Common myeloid progenitor, CD34-positive (primary cell): ENCODE data around the gene S100A4.
A peak's percentile ranks its signal among the peaks of the same experiment; 100 is the strongest.

Experiments used
- CTCF ChIA-PET: fragments of 350-600 bp; sonication (Branson Sonifier 250); formaldehyde crosslinking; loops from one replicate; lab custom pipeline; 2021; ENCODE audit warnings: antibody characterized with exemption; lab: Charles Lee
- POLR2A ChIA-PET: fragments of 350-600 bp; sonication (Branson Sonifier 250); formaldehyde crosslinking; loops from one replicate; lab custom pipeline; 2021; ENCODE audit warnings: antibody characterized with exemption; lab: Charles Lee
- DNase-seq, 3 donors: peaks; one replicate each; pipeline versions ENCODE4 v3.0.0 to v3.0.0-alpha.2; 2013
- H3K27ac ChIP-seq, 2 experiments: 1 replicate in 1 of 2; 2 replicates in 1 of 2; pipeline ENCODE4 v1.7.0; 2013; ENCODE audit warnings: inconsistent platforms in 2 of 2, low read length in 2 of 2, mild to moderate bottlenecking in 2 of 2, low read depth in 1 of 2, moderate library complexity in 1 of 2; ENCODE audit not compliant: severe bottlenecking in 2 of 2, insufficient read depth in 1 of 2, poor library complexity in 1 of 2
- H3K27me3 ChIP-seq, 5 experiments: replicated peaks in 2 of 5; 1 replicate in 3 of 5; 2 replicates in 2 of 5; pipeline versions ENCODE4 v1.6.1 to v1.7.0; 2013; ENCODE audit warnings: low read length in 4 of 5, mild to moderate bottlenecking in 2 of 5, moderate library complexity in 2 of 5, inconsistent platforms in 1 of 5; ENCODE audit not compliant: insufficient read depth in 5 of 5, control insufficient read depth in 4 of 5
- H3K36me3 ChIP-seq, 4 experiments: 1 replicate in 2 of 4; 2 replicates in 2 of 4; pipeline versions ENCODE4 v1.6.1 to v1.7.0; 2013; ENCODE audit warnings: low read length in 3 of 4, control low read depth in 1 of 4, mild to moderate bottlenecking in 1 of 4; ENCODE audit not compliant: control insufficient read depth in 4 of 4, insufficient read depth in 4 of 4
- H3K4me1 ChIP-seq, 4 experiments: 1 replicate in 3 of 4; 2 replicates in 1 of 4; pipeline versions ENCODE4 v1.6.1 to v1.7.1; 2013; ENCODE audit warnings: low read length in 3 of 4, mild to moderate bottlenecking in 3 of 4, control low read depth in 1 of 4, inconsistent platforms in 1 of 4, moderate library complexity in 1 of 4; ENCODE audit not compliant: control insufficient read depth in 4 of 4, insufficient read depth in 4 of 4; ENCODE audit errors: control extremely low read depth in 1 of 4
- H3K4me3 ChIP-seq, 7 experiments: 1 replicate in 4 of 7; 2 replicates in 3 of 7; pipeline versions ENCODE4 v1.5.1 to v1.7.0; 2013; ENCODE audit warnings: mild to moderate bottlenecking in 7 of 7, low read length in 6 of 7, moderate library complexity in 6 of 7, inconsistent platforms in 2 of 7, low read depth in 2 of 7, control low read depth in 1 of 7; ENCODE audit not compliant: insufficient read depth in 4 of 7, control insufficient read depth in 1 of 7; ENCODE audit errors: extremely low read depth in 1 of 7
- H3K9me3 ChIP-seq, 5 experiments: 1 replicate in 4 of 5; 2 replicates in 1 of 5; pipeline versions ENCODE4 v1.6.1 to v1.7.1; 2013; ENCODE audit warnings: low read length in 4 of 5, mild to moderate bottlenecking in 2 of 5, inconsistent platforms in 1 of 5, low read depth in 1 of 5, moderate library complexity in 1 of 5; ENCODE audit not compliant: control insufficient read depth in 4 of 5, insufficient read depth in 2 of 5; ENCODE audit errors: control extremely low read depth in 1 of 5
- WGBS: methylation state at CpG from one replicate; pipeline ENCODE4 v1.1.5; 2013; ENCODE audit not compliant: insufficient coverage; 5-methylcytosine and 5-hydroxymethylcytosine counted together

Gene S100A4

GRCh38 chr1:153533689-153534201, 11.9 kb downstream of the S100A4 start:
- peak overlapping the region in 1 of 7 experiments; percentile 30 for H3K4me3 ChIP-seq
- peaks cover 0 to 5% (median 2%) of the 10 kb centered on the region in 4 experiments for H3K36me3 ChIP-seq
- no peaks in the 10 kb centered on the region for H3K9me3 ChIP-seq
- no peaks in the 10 kb centered on the region for H3K27me3 ChIP-seq
- no peak overlapping the region for H3K27ac ChIP-seq
- WGBS, result 88% methylated on average over 12 of the region's 13 CpGs
- POLR2A ChIA-PET, result interaction anchor here (1.0 kb wide), 2 partner anchors 12 to 35 kb away, joined by 4 read pairs; partner anchors contain the start of gene S100A4
- CTCF ChIA-PET, result interaction anchor here (0.7 to 7.1 kb wide), 22 partner anchors 9 to 233 kb away, joined by 3 to 169 read pairs (median 5); partner anchors contain the start of genes CHTOP, S100A1, S100A13 and S100A14
- DNase-seq, result peak in 1 of 3 donors; percentile 26
- H3K4me1 ChIP-seq, result peaks cover 8 to 53% (median 43%) of the 10 kb centered on the region in 4 experiments

- Histone ChIP-seq H3K36me3 (peaks cover 0 to 5% (median 2%) of the 10 kb centered on the region in 4 experiments), H3K4me3 (peak overlapping the region in 2 of 7 experiments; percentile 30 to 46), H3K9me3 (no peaks in the 10 kb centered on the region), H3K27ac (no peak overlapping the region), H3K27me3 (no peaks in the 10 kb centered on the region), H3K4me1 (peaks cover 8 to 53% (median 43%) of the 10 kb centered on the region in 4 experiments)
- peak; percentile 79 to 84 (median 82) for DNase-seq
- CTCF ChIA-PET, result interaction anchor here (0.7 to 7.1 kb wide), 31 partner anchors 8 to 238 kb away, joined by 3 to 169 read pairs (median 5); partner anchors contain the start of genes CHTOP, S100A1, S100A13 and S100A14
- POLR2A ChIA-PET, result interaction anchor here (1.0 kb wide), 2 partner anchors 12 to 36 kb away, joined by 4 read pairs; partner anchors contain the start of gene S100A4
- 45% methylated on average over 23 of the region's 34 CpGs for WGBS
Observed at GRCh38 chr1:153532769-153533599, 12.6 kb downstream of the S100A4 start.

- peaks cover 8 to 53% (median 43%) of the 10 kb centered on the region in 4 experiments for H3K4me1 ChIP-seq
- H3K27me3 ChIP-seq, result no peaks in the 10 kb centered on the region
- H3K4me3 ChIP-seq, result no peak overlapping the region
- WGBS, result 94% methylated on average over 2 of the region's 2 CpGs
- peak overlapping the region in 1 of 2 experiments; percentile 4 for H3K27ac ChIP-seq
- H3K36me3 ChIP-seq, result peaks cover 0 to 5% (median 2%) of the 10 kb centered on the region in 4 experiments
- POLR2A ChIA-PET, result no interaction called here
- CTCF ChIA-PET, result interaction anchor here (0.7 to 7.1 kb wide), 21 partner anchors 9 to 239 kb away, joined by 3 to 169 read pairs (median 6); partner anchors contain the start of genes S100A1, S100A13, S100A14 and S100A2
- H3K9me3 ChIP-seq, result no peaks in the 10 kb centered on the region
- peak in 1 of 3 donors; percentile 24 for DNase-seq
Observed at GRCh38 chr1:153532181-153532580, 13.4 kb downstream of the S100A4 start.

- 100% methylated on average over 2 of the region's 3 CpGs for WGBS
- CTCF ChIA-PET, result interaction anchor here (0.6 to 7.1 kb wide), 18 partner anchors 9 to 239 kb away, joined by 3 to 169 read pairs (median 8); partner anchors contain the start of genes S100A1, S100A13, S100A14 and S100A2
Observed at GRCh38 chr1:153531638-153532037, 14.0 kb downstream of the S100A4 start.

GRCh38 chr1:153527683-153528040, 17.9 kb downstream of the S100A4 start:
- Histone ChIP-seq H3K4me3 (no peak overlapping the region), H3K27ac (no peak overlapping the region), H3K27me3 (no peaks in the 10 kb centered on the region), H3K4me1 (peaks cover 8 to 29% (median 13%) of the 10 kb centered on the region in 4 experiments), H3K36me3 (no peaks in the 10 kb centered on the region), H3K9me3 (no peaks in the 10 kb centered on the region)
- POLR2A ChIA-PET, result no interaction called here
- 100% methylated on average over 3 of the region's 5 CpGs for WGBS
- no peak for DNase-seq
- CTCF ChIA-PET, result interaction anchor here (1.0 to 4.2 kb wide), 7 partner anchors 8 to 89 kb away, joined by 3 to 22 read pairs (median 6); partner anchors contain the start of gene S100A6

More at GRCh38 chr1:153531638-153532037, 14.0 kb downstream of the S100A4 start:
- Histone ChIP-seq H3K36me3 (peaks cover 0 to 5% (median 2%) of the 10 kb centered on the region in 4 experiments), H3K4me3 (no peak overlapping the region), H3K9me3 (no peaks in the 10 kb centered on the region), H3K27me3 (no peaks in the 10 kb centered on the region), H3K4me1 (peaks cover 8 to 53% (median 38%) of the 10 kb centered on the region in 4 experiments), H3K27ac (peak overlapping the region in 1 of 2 experiments; percentile 4)
- DNase-seq, result no peak
- POLR2A ChIA-PET, result no interaction called here

- Histone ChIP-seq H3K4me1 (peaks cover 3 to 24% (median 8%) of the 10 kb centered on the region in 4 experiments), H3K27ac (no peak overlapping the region), H3K36me3 (no peaks in the 10 kb centered on the region), H3K9me3 (no peaks in the 10 kb centered on the region), H3K27me3 (no peaks in the 10 kb centered on the region), H3K4me3 (no peak overlapping the region)
- ChIA-PET CTCF (interaction anchor here (1.0 to 4.2 kb wide), 9 partner anchors 8 to 100 kb away, joined by 3 to 22 read pairs (median 6); partner anchors contain the start of genes S100A13 and S100A6), POLR2A (no interaction called here)
- DNase-seq, result no peak
- 95% methylated on average over 7 of the region's 8 CpGs for WGBS
Observed at GRCh38 chr1:153527023-153527682, 18.5 kb downstream of the S100A4 start.
